Mesodermal cell (in vitro differentiated cells): Measurements from ENCODE around the gene SGIP1.
A peak's percentile ranks its signal among the peaks of the same experiment; 100 is the strongest.
"Not testable (repeated sequence)": the region's sequence is repeated elsewhere in the genome, so short reads cannot be mapped to it uniquely, and the experiment has no call there.

Source experiments
- H3K27ac ChIP-seq: 2 replicates; pipeline ENCODE4 v1.7.0; 2013; ENCODE audit warnings: mild to moderate bottlenecking, low read depth, low read length, moderate library complexity; ENCODE audit not compliant: severe bottlenecking
- H3K36me3 ChIP-seq: 2 replicates; pipeline ENCODE4 v1.7.1; 2013; ENCODE audit warnings: mild to moderate bottlenecking, low read length, moderate library complexity; ENCODE audit not compliant: control insufficient read depth, insufficient read depth
- H3K4me1 ChIP-seq: one replicate; pipeline ENCODE4 v1.7.1; 2013; ENCODE audit warnings: mild to moderate bottlenecking, low read length; ENCODE audit not compliant: insufficient read depth, control insufficient read depth, poor library complexity, severe bottlenecking
- H3K4me3 ChIP-seq: 2 replicates; pipeline ENCODE4 v1.7.0; 2013; ENCODE audit warnings: low read length, control low read depth, mild to moderate bottlenecking; ENCODE audit not compliant: insufficient read depth, poor library complexity, severe bottlenecking; ENCODE audit errors: extremely low read depth
- H3K9me3 ChIP-seq: 2 replicates; pipeline ENCODE4 v1.7.1; 2013; ENCODE audit warnings: mild to moderate bottlenecking, low read length, moderate library complexity; ENCODE audit not compliant: control insufficient read depth
- WGBS, 2 experiments: methylation state at CpG; one replicate each; pipeline ENCODE4 v1.1.5; 2013; ENCODE audit warnings: missing lambda C conversion rate in 2 of 2; ENCODE audit not compliant: insufficient coverage in 2 of 2; 5-methylcytosine and 5-hydroxymethylcytosine counted together

Gene SGIP1

GRCh38 chr1:66576645-66577044 lies 42.7 kb downstream of the SGIP1 start:
- Histone ChIP-seq H3K9me3 (no peaks in the 10 kb centered on the region), H3K27ac (peak overlapping the region; percentile 44), H3K4me1 (peaks cover 26% of the 10 kb centered on the region), H3K36me3 (no peaks in the 10 kb centered on the region), H3K4me3 (no peak overlapping the region)
- WGBS, 2 experiments, result no CpG with 5 or more reads among the region's 1 CpG

GRCh38 chr1:66578841-66579240 lies 44.9 kb downstream of the SGIP1 start:
- no CpG with 5 or more reads among the region's 1 CpG for WGBS, 2 experiments
- Histone ChIP-seq H3K4me3 (no peak overlapping the region), H3K4me1 (peaks cover 26% of the 10 kb centered on the region), H3K9me3 (no peaks in the 10 kb centered on the region), H3K27ac (no peak overlapping the region), H3K36me3 (no peaks in the 10 kb centered on the region)

- WGBS, 2 experiments, result 92 to 100% methylated on average over 2 of the region's 2 CpGs
- no peak overlapping the region for H3K27ac ChIP-seq
Measured at GRCh38 chr1:66580081-66580480, 46.1 kb downstream of the SGIP1 start.

GRCh38 chr1:66583021-66583420 lies 49.1 kb downstream of the SGIP1 start:
- Histone ChIP-seq H3K36me3 (no peaks in the 10 kb centered on the region), H3K4me3 (no peak overlapping the region), H3K9me3 (no peaks in the 10 kb centered on the region), H3K4me1 (no peaks in the 10 kb centered on the region), H3K27ac (no peak overlapping the region)
- 100% methylated on average over 2 of the region's 2 CpGs for WGBS, 2 experiments

More at GRCh38 chr1:66580081-66580480, 46.1 kb downstream of the SGIP1 start:
- Histone ChIP-seq H3K4me1 (peaks cover 23% of the 10 kb centered on the region), H3K9me3 (no peaks in the 10 kb centered on the region), H3K4me3 (no peak overlapping the region), H3K36me3 (no peaks in the 10 kb centered on the region)

- no peaks in the 10 kb centered on the region for H3K9me3 ChIP-seq
- H3K36me3 ChIP-seq, result no peaks in the 10 kb centered on the region
- no peak overlapping the region for H3K4me3 ChIP-seq
- no peaks in the 10 kb centered on the region for H3K4me1 ChIP-seq
- no peak overlapping the region for H3K27ac ChIP-seq
Measured at GRCh38 chr1:66585002-66585401, 51.0 kb downstream of the SGIP1 start.

GRCh38 chr1:66589326-66589725 lies 55.4 kb downstream of the SGIP1 start:
- no peaks in the 10 kb centered on the region for H3K4me1 ChIP-seq
- no peaks in the 10 kb centered on the region for H3K9me3 ChIP-seq
- no peak overlapping the region for H3K4me3 ChIP-seq
- no peaks in the 10 kb centered on the region for H3K36me3 ChIP-seq
- H3K27ac ChIP-seq, result no peak overlapping the region

GRCh38 chr1:66592106-66592507 lies 58.2 kb downstream of the SGIP1 start:
- 74 to 100% methylated on average over 2 to 3 of the region's 5 CpGs for WGBS, 2 experiments
- not testable (repeated sequence) for H3K4me3 ChIP-seq, H3K4me1 ChIP-seq, H3K36me3 ChIP-seq
- Histone ChIP-seq H3K9me3 (peaks cover 11% of the 10 kb centered on the region), H3K27ac (peak overlapping the region; percentile 57)

GRCh38 chr1:66596191-66596590 lies 62.2 kb downstream of the SGIP1 start:
- H3K9me3 ChIP-seq, result peaks cover 11% of the 10 kb centered on the region
- H3K4me1 ChIP-seq, result peaks cover 3% of the 10 kb centered on the region
- WGBS, 2 experiments, result 100% methylated on average over 1 to 2 of the region's 2 CpGs
- H3K4me3 ChIP-seq, result no peak overlapping the region
- H3K36me3 ChIP-seq, result no peaks in the 10 kb centered on the region
- no peak overlapping the region for H3K27ac ChIP-seq

- Histone ChIP-seq H3K9me3 (peaks cover 11% of the 10 kb centered on the region), H3K36me3 (no peaks in the 10 kb centered on the region), H3K4me3 (no peak overlapping the region), H3K4me1 (peaks cover 3% of the 10 kb centered on the region), H3K27ac (no peak overlapping the region)
- 94 to 100% methylated on average over 3 of the region's 4 CpGs for WGBS, 2 experiments
Measured at GRCh38 chr1:66597500-66597899, 63.5 kb downstream of the SGIP1 start.

- H3K36me3 ChIP-seq, result no peaks in the 10 kb centered on the region
- WGBS, 2 experiments, result 91 to 94% methylated on average over 4 of the region's 6 CpGs
- H3K4me3 ChIP-seq, result no peak overlapping the region
- peaks cover 3% of the 10 kb centered on the region for H3K4me1 ChIP-seq
- H3K27ac ChIP-seq, result no peak overlapping the region
- H3K9me3 ChIP-seq, result peaks cover 11% of the 10 kb centered on the region
Measured at GRCh38 chr1:66598670-66599069, 64.7 kb downstream of the SGIP1 start.

- no CpG with 5 or more reads among the region's 3 CpGs for WGBS, 2 experiments
- H3K4me1 ChIP-seq, result peaks cover 3% of the 10 kb centered on the region
- H3K36me3 ChIP-seq, result no peaks in the 10 kb centered on the region
- no peak overlapping the region for H3K4me3 ChIP-seq
- peaks cover 11% of the 10 kb centered on the region for H3K9me3 ChIP-seq
- no peak overlapping the region for H3K27ac ChIP-seq
Measured at GRCh38 chr1:66599346-66599745, 65.4 kb downstream of the SGIP1 start.
